Measurements from ENCODE around the gene TBC1D4.

TBC1D4 gene

GRCh38 chr13:75485286-75486062, 3.5 kb upstream of the TBC1D4 start:
- DNase-seq (ENCODE audit: low read depth): no peak

DNA sequence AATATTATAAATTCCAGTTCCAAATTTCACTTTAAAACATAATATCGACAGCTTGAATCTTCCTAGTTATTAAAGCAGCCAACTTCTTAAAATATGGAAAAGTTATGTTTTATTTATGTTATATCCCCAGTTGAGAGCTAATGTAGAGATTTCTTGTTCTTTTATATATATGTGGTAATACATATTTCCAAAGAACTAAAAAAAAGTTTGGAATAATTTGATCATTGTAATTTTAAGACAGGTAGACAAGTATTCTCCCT, 781 bp upstream of the TBC1D4 start:
- no peak for DNase-seq (ENCODE audit: low read depth)

- DNase-seq (ENCODE audit: low read depth): no peak
Measured at GRCh38 chr13:75481176-75482069, 546 bp downstream of the TBC1D4 start.

GRCh38 chr13:75480671-75481175, 1.2 kb downstream of the TBC1D4 start:
- DNase-seq (ENCODE audit: low read depth): no peak

- no peak for DNase-seq (ENCODE audit: low read depth)
Measured at GRCh38 chr13:75479102-75479740, 2.7 kb downstream of the TBC1D4 start.

GRCh38 chr13:75478659-75479058, 3.3 kb downstream of the TBC1D4 start:
- DNase-seq (ENCODE audit: low read depth): no peak

GRCh38 chr13:75474956-75475355, 7.0 kb downstream of the TBC1D4 start:
- no peak for DNase-seq (ENCODE audit: low read depth)

DNA sequence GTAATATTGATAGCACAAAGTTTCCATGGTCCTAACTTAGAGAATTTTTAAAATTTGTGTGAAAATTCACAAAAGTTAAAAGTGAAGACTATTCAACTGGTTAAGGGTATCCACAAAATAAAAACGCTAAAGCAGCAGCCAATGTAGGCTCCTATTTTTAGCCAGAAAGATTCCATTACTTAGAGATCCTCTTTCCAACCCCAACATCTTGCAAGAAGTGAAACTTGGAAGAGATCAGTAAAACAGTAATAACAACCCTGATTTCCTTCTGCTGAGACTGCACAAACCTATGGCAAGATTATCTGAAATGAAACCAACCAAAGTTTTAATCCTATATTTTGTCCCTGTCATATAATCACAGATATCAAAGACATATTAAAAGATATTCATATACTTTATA, 8.5 kb downstream of the TBC1D4 start:
- no peak for DNase-seq (ENCODE audit: low read depth)

DNA sequence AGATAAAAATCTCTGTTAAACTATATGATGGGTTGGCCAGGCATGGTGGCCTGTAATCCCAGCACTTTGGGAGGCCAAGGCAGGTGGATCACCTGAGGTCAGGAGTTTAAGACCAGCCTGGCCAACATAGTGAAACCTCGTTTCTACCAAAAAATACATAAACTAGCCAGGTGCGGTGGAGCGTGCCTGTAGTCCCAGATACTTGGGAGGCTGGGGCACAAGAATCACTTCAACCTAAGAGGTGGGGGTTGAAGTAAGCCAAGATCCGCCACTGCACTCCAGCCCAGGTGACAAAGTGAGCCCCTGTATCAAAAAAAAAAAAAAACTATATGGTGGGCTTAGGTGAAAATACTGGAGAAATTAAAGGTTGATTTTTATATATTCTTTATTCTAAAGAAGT, 11.3 kb downstream of the TBC1D4 start:
- DNase-seq (ENCODE audit: low read depth): no peak

DNA sequence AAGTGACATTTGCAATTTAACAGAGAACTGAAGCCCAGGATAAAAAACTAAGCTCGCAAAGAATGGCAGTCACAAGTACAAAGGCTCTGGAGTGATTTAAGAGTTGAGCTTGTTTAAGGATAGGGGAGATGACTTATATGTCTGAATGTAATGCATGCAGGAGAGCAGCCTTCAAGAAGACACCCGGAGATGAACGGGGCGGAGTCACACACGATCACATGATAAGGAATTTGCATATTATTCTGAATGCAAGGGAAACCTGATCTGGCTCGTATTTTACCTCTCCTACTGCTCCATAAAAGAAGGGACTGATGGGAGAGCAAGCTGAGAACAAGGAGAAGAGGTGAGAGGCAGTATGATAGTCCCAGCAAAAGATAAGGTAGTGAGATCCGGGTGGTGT, 12.9 kb downstream of the TBC1D4 start:
- DNase-seq (ENCODE audit: low read depth): no peak

DNA sequence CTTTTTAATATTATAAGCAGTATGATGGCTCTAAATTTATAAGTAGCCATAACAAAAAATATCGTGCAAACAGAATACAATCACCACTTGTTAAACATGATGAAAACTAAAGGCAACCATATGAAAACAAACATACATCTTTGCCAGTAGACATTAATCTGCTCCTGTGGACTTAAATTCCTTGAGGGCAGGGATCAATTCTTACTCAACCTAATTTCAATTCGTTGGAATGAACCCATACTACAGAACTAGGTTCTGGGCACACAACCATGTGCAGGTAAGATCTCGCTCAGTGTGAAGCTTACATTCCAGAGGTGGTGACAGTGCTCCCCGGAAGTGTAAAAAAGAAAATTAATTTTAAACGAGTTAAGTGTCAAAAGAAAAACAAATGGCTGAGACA, 13.4 kb downstream of the TBC1D4 start:
- no peak for DNase-seq (ENCODE audit: low read depth)

GRCh38 chr13:75468098-75468497, 13.9 kb downstream of the TBC1D4 start:
- no peak for DNase-seq (ENCODE audit: low read depth)

DNA sequence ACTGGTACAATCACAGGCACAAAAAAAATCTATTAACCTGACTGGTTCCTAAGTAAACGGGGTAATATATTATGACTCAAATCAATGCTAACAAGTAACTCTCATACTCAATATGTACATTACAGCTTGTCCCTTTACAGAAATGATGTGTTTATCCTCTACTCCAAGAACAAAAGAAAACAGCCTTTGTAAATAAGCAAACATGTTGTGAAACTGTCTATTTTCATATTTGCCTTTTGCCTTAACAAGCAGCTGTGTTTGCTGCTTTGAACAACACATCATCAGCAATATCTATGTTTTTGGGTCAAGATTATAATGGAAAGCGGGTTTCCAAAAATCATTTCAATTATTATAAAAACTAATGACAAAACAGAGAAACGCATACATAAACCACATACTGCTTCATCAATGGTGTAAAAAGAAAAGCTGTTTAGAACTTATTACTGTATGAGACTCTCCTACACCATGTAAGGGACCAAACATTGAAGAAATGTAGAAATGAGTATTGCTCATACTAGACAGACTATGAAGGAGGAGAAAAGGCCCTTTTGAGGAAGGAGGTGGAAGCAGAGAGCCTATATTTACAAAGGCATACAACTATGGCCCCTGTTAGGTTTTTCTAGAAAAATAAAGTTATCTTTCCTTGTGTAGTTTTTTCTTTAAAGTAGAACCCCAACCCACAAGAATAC, 14.8 kb downstream of the TBC1D4 start:
- DNase-seq (ENCODE audit: low read depth): no peak

- DNase-seq (ENCODE audit: low read depth): no peak
Measured at GRCh38 chr13:75465236-75465635, 16.7 kb downstream of the TBC1D4 start.

- no peak for DNase-seq (ENCODE audit: low read depth)
Measured at GRCh38 chr13:75461314-75461713, 20.7 kb downstream of the TBC1D4 start.

- no peak for DNase-seq (ENCODE audit: low read depth)
Measured at GRCh38 chr13:75460644-75461043, 21.3 kb downstream of the TBC1D4 start.

GRCh38 chr13:75458696-75459422, 23.1 kb downstream of the TBC1D4 start:
- no peak for DNase-seq (ENCODE audit: low read depth)

DNA sequence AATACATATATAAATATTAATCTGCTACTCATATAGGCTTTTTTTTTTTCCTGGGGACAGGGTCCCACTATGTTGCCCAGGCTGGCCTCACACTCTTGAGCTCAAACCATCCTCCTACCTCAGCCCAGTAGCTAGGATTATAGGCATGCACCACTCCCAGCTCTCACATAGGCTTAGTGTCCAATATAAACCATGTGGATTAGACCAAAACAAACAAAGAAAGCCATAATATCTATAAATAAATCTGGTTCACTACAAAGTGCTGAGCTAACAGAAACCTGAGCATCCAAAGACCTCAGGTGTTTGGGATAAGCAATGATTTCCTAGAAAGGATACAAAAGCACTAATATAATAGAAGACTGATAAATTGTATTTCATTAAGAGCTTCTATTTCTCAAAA, 26.0 kb downstream of the TBC1D4 start:
- DNase-seq (ENCODE audit: low read depth): no peak

GRCh38 chr13:75454497-75454896, 27.5 kb downstream of the TBC1D4 start:
- DNase-seq (ENCODE audit: low read depth): no peak

DNA sequence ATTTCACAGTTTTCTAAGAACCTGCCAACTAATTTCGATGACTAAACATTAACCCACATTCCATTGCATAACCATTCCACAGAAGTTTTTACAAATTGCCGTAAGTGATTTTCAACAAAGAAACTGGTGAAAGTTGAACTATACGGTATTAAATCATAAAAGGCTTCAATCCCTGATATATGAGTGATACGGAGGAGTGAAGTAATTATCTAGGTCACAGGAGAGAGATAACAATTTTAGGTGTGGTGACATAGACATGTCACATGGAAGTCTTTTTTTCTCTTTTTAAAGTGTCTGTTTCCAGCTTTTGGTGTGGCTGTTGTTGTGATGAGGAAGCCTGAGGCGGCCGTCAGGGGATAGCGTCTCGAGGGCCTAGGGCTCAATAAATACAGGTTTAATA, 29.4 kb downstream of the TBC1D4 start:
- no peak for DNase-seq (ENCODE audit: low read depth)

DNA sequence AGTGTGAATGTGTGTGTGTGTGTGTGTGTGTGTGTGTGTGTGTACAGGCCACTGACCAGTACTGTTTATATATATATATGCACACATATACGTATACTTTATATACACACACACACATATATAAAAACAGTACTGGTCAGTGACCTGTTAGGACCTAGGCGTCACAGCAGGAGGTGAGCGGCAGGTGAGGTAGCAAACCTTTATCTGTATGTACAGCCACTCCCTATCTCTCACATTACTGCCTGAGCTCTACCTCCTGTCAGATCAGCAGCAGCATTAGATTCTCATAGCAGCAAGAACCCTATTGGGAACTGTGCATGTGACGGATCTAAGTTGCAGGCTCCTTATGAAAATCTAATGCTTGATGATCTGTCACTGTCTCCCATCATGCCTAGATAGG, 34.5 kb downstream of the TBC1D4 start:
- DNase-seq (ENCODE audit: low read depth): no peak

- no peak for DNase-seq (ENCODE audit: low read depth)
Measured at GRCh38 chr13:75446874-75447273, 35.1 kb downstream of the TBC1D4 start.

Measured in GM04503 (cell line).